Measurements from ENCODE around the gene DNAJB5. TPM values are rescaled to one million over a fixed set of nuclear protein-coding genes. Genes with fewer than 3 reads are reported as not detected.
"Not testable (repeated sequence)": the region's sequence is repeated elsewhere in the genome, so short reads cannot be mapped to it uniquely, and the experiment has no call there.

Gene DNAJB5
- polyA plus RNA-seq = 0.75 TPM

DNA sequence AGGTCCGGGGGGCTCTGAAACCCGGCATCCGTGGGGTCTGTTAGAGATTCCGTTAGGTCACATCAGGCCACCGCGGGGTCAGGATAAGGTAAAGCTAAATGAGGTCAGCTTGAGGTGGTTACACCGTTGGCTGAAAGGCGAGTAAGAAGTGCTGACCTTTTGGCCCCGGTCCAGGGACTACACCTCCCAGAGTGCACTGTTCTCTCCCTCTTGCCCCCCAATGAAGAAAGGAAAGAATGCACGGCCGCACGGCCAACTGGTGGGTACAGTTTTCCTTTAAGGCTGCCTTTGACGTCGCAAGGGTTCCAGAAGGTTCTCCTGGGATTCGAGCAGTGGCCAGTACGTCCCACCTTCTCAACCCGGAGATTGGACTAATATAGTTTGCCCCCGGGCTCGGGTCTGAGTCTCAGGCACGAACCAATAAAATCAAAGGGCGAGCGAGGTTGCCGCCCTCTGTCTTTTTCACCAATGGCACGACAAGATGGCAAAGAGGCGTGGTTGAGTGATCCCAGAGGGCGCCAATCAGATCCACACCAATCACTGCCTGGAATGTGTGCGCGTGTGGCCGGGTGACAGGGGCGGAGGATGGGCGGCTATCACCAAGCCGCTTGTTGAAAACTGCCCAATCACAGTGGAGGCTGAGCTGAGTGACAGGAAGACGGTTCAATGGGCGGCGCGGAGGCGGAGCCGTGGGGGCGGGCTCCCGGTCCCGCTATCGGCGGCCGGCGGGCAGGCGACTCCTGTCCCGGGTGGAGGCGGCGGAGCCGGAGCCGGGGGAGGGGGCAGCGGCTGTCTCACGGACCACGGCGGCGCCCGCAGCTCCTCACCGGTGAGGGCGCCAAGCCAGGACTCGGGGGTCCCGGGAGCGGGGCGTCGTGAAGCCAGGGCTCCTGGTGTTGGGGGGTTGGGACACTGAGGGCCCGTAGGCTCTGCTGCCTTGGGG lies at the start of gene DNAJB5:
Gene DNAJB5, plus strand, starts transcription at position 743 of the 943 bp plus-strand sequence. CDS start 886 bp downstream, outside the sequence.
- peaks cover 2% of the 10 kb centered on the region for H3K27me3 Mint-ChIP-seq
- peaks cover 16 to 40% (median 29%) of the 10 kb centered on the region in 3 donors for H3K4me1 Mint-ChIP-seq
- H3K27ac Mint-ChIP-seq = peak within 1 kb of the TSS; percentile 55 to 94 (median 88)
- peaks cover 1% of the 10 kb centered on the region for H3K36me3 Mint-ChIP-seq
- peak within 1 kb of the TSS; percentile 81 to 98 (median 96) for H3K4me3 Mint-ChIP-seq
- H3K9me3 Mint-ChIP-seq = no peaks in the 10 kb centered on the region

DNA sequence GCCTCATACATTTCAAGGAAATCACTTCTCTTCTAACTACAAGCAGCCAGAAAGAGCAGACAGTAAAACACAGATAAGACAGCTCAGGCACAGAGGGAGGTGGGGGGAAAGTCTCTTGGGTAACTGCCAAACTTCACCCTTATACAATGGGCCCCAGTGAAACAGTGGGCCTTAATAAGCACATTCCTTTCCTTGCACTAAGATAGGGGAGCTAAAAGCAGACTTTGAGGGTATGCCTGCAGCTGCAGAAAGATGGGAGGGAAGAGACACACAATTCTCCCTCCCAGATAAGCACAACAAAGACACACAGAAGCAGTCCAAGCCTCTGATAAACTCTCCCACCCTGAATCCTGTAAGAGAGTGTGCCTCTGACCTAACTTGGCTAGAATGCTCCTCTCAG lies 49.6 kb upstream of the DNAJB5 start:
- not testable (repeated sequence) for H3K36me3 Mint-ChIP-seq, H3K4me1 Mint-ChIP-seq, H3K27me3 Mint-ChIP-seq, H3K4me3 Mint-ChIP-seq, H3K9me3 Mint-ChIP-seq, H3K27ac Mint-ChIP-seq

DNA sequence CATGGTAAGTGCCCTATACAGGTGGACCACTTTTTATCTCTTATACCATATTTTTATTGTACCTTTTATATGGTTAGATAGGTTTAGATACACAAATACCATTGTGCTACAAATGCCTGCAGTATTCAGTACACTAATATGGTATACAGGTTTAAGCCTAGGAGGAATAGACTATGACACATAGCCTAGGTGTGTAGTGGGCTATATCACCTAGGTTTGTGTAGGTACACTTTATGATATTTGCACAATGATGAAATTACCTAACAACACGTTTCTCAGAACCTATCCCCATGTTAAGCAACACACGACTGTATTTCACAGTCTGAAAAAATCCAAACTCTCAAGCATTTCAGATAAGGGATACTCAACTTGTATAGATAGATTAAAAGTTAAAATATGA lies 41.1 kb upstream of the DNAJB5 start:
- no peak overlapping the region for H3K4me3 Mint-ChIP-seq
- peaks cover 0 to 4% (median 3%) of the 10 kb centered on the region in 3 donors for H3K9me3 Mint-ChIP-seq
- H3K27ac Mint-ChIP-seq = no peak overlapping the region
- H3K36me3 Mint-ChIP-seq = no peaks in the 10 kb centered on the region
- peaks cover 10% of the 10 kb centered on the region for H3K27me3 Mint-ChIP-seq
- H3K4me1 Mint-ChIP-seq = no peaks in the 10 kb centered on the region

DNA sequence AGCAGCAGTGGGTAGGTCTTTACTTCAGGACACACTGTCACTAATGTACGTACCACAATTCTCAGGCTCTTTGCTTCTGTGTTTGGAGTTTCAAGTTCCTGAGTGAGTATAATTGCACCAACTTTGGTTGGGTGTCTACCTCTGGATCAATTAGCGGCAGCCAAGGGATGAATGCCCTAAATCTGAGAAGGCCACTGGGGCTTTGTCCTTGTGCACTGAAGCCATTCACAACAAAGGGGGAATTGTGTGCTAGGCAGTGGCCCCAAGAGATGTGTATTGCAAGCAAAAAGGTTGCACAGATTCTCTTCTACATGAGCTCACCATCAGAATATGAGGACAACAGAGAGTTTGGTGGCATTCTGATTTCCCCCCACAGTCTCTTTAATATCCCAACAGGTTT lies 35.3 kb upstream of the DNAJB5 start:
- peaks cover 0 to 4% (median 3%) of the 10 kb centered on the region in 3 donors for H3K9me3 Mint-ChIP-seq
- no peaks in the 10 kb centered on the region for H3K36me3 Mint-ChIP-seq
- H3K4me3 Mint-ChIP-seq = peak overlapping the region in 1 of 4 donors; percentile 45
- H3K4me1 Mint-ChIP-seq = peaks cover 0 to 4% (median 0%) of the 10 kb centered on the region in 3 donors
- H3K27me3 Mint-ChIP-seq = peaks cover 23% of the 10 kb centered on the region
- H3K27ac Mint-ChIP-seq = no peak overlapping the region

DNA sequence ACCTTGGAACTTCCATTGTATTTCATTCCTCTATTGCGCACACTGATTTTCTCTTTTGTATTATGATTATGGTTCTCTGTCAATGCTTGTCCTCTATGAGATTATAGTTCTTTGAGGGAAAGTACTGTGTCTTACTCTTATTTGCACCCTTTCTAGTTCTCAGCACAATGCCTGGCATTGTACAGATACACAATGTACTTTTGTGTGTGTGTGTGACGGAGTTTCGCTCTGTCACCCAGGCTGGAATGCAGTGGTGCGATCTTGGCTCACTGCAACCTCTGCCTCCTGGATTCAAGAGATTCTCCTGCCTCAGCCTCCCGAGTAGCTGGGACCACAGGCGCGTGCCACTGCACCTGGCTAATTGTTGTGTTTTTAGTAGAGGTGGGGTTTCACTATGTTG lies 33.5 kb upstream of the DNAJB5 start:
- not testable (repeated sequence) for H3K36me3 Mint-ChIP-seq, H3K9me3 Mint-ChIP-seq, H3K4me1 Mint-ChIP-seq, H3K4me3 Mint-ChIP-seq
- Mint-ChIP-seq H3K27ac (peak overlapping the region in 1 of 3 donors; percentile 47), H3K27me3 (peaks cover 33% of the 10 kb centered on the region)

DNA sequence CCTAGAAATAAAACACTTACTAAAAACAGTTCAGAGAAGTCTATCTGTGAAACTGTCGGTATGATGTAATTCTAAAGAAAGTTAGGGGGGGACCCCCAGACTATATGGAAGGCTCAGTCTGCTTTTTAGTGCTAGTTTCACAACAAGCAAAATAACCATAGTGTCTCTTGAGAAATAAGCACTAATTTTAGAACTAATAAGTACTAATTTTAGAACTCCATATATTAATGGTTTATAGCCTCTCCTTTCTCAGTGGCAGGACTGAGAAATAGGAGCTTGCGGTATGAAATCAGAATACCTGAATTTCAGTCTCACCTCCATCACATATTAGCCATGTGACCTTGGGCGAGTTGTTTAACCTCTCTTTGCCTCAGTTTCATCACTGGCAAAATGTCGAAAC lies 32.9 kb upstream of the DNAJB5 start:
- H3K4me1 Mint-ChIP-seq = peaks cover 0 to 4% (median 0%) of the 10 kb centered on the region in 3 donors
- peak overlapping the region in 1 of 3 donors; percentile 47 for H3K27ac Mint-ChIP-seq
- H3K4me3 Mint-ChIP-seq = peak overlapping the region in 2 of 4 donors; percentile 2 to 67
- H3K36me3 Mint-ChIP-seq = no peaks in the 10 kb centered on the region
- peaks cover 33% of the 10 kb centered on the region for H3K27me3 Mint-ChIP-seq
- H3K9me3 Mint-ChIP-seq = peaks cover 0 to 2% (median 0%) of the 10 kb centered on the region in 3 donors

DNA sequence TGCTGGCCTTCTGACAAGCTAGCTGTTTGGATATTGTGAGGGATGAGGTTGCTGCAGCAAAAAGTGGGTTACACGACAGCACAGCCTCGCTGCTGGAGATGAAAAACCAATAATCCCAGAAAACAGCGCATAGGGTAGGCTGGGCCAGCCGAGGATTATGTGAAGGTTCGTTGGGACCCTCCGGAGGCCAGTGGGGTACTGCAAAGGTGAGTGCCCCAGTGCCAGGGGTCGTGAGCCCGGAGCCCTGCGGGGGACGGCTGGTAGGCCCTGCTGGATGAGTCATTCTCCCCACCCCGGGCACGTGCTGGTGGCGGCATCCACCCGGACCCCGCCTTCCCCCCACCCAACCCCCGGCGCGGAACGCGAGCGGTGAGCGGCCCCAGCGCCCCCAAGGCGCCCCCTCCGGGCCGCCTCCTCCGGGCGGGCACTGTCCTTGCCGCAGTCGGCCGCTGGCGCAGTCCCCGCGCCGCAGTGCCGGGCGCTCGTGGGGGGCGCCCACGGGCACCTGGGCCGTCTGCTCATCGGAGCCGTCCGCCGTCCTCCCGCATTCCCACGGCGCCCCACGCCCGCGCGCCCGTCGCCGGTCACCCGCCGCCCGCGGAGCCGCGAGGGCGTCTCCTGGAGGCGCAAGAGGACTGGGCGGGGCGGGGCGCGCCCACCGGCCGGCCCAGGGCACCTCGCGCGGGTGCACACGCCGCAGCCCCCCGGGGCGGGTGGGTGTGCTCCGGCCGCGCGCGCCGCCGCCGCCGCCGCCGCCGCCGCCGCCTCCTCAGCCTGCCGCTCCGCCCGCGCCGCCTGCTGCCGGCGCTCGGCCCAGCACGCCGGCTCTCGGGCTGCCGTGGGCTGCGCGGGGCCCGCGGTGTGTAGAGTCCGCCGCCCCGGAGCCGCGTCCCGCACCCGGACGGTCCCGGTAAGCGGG lies 31.8 kb upstream of the DNAJB5 start, which contains the start of gene PHF24:
Gene PHF24, plus strand, starts transcription at position 794 of the 919 bp plus-strand sequence. CDS start 13,014 bp downstream, outside the sequence.
- Mint-ChIP-seq H3K27ac (no peak within 1 kb of the TSS), H3K27me3 (peaks cover 35% of the 10 kb centered on the region), H3K4me1 (peaks cover 0 to 4% (median 0%) of the 10 kb centered on the region in 3 donors), H3K9me3 (no peaks in the 10 kb centered on the region), H3K36me3 (no peaks in the 10 kb centered on the region), H3K4me3 (peak within 1 kb of the TSS; percentile 67 to 79 (median 74))

DNA sequence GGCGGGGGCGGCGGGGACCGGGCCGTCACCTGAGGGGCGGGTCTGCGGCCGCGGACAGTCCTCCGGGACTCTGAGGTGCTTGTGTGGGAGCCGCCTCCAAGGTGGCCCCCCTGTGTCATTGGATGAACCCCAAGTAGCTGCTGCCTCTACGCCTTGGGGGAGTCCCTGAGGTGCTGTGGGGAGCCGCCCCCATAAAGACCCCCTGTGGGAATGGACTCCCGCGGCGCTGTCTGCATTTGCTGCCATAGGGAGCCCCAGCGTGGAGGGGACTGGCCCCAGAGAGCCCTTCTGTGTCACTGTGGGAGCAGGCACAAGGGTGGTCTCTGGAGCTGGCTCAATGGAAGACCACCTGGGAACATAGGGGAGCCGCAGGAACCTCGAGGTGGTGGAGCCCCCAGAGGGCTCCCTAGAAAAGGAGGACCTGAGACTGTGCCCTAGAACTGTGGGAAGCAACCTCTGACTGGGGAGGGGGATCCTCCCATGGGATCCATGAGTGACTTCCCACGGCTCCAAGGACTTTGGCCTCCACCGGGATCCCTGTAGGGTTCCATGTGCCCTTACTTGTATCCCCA lies 31.0 kb upstream of the DNAJB5 start:
- no peaks in the 10 kb centered on the region for H3K9me3 Mint-ChIP-seq
- H3K4me3 Mint-ChIP-seq = peak overlapping the region in 3 of 4 donors; percentile 38 to 79 (median 75)
- H3K27ac Mint-ChIP-seq = no peak overlapping the region
- peaks cover 41% of the 10 kb centered on the region for H3K27me3 Mint-ChIP-seq
- no peaks in the 10 kb centered on the region for H3K36me3 Mint-ChIP-seq
- H3K4me1 Mint-ChIP-seq = peaks cover 0 to 4% (median 0%) of the 10 kb centered on the region in 3 donors

DNA sequence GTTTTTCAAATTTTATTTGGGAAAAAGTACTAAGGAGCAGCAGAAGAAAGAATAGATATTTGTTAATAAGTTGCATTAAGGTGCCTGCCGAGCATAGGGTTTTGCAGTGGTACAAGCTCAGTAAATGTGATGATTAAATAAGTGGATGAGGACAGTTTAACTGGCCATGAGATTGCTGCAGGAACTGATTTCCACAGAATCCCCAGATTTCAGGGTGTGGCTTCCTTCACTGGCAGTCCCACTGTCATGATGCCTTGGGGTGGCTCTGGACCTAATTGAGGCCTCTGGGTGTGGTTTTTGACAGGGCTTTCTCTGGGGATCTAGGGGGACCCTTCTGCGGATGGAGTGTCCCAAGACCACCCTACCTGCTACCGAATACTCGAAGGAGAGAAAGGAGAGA lies 30.1 kb upstream of the DNAJB5 start:
- Mint-ChIP-seq H3K27me3 (peaks cover 48% of the 10 kb centered on the region), H3K4me1 (peaks cover 0 to 4% (median 0%) of the 10 kb centered on the region in 3 donors), H3K27ac (no peak overlapping the region), H3K9me3 (no peaks in the 10 kb centered on the region), H3K36me3 (no peaks in the 10 kb centered on the region), H3K4me3 (peak overlapping the region in 1 of 4 donors; percentile 57)

DNA sequence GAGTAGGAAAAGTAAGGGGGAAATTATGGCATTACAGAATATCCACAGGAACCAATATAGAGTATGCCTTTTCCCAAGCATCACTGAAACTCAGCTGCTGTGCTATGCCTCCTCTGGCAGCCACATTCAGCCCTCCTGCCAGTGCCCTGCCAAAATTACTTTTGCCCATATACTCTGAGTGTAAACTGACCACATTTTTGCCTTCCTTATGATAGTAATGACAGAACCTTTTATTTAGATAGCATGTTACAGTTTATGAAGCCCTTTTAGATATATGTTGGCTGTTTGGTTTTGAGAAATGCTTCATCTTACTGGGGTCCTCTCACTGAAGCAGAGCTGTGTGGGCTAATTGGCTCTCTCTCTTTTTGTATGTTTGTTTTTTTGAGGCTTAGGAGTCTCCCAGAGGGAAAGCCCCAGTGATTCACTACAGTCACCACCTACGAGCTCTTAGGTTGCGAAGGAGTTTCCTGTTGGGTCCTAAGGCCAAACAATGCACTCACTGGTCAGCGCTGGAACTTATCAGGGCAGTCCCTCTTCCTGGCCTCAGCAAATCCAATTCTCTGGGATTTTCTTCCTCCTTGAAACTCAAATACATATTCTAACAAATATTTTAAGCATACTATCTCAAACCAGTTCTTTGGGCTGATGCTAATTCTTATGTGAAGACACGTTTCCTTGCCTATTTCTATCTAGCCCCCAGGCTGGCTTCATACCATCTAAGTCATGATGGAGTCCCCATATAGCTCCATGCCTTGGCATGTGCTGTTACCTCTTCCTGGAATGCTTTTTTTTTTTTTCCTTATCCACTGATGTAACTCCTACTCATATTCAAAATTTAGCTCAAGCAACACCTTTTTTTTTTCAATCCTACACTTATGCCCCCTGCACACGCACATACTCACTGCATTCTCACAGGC lies 27.7 kb upstream of the DNAJB5 start:
- H3K27ac Mint-ChIP-seq = no peak overlapping the region
- peaks cover 46% of the 10 kb centered on the region for H3K27me3 Mint-ChIP-seq
- H3K36me3 Mint-ChIP-seq = no peaks in the 10 kb centered on the region
- H3K9me3 Mint-ChIP-seq = no peaks in the 10 kb centered on the region
- no peak overlapping the region for H3K4me3 Mint-ChIP-seq
- peaks cover 0 to 3% (median 0%) of the 10 kb centered on the region in 3 donors for H3K4me1 Mint-ChIP-seq

DNA sequence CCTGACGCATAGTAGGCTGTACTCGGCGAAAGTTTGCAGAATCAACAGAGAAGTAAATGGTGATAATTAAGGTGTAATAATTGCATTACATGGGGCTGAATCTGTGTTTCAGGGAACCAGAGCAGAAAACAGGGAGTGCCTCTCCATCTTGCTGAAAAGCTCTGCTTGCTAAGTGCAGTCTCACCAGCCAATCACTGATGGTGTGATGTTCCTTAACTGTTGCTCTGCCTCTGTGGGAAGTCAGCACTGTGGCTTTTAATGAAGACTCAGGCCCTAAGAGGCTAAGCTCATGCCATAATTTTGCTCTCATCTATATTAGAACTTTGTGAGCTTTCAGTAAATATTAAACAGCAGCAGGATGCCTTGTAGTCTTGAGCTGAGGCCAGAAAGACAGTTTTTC lies 27.0 kb upstream of the DNAJB5 start:
- H3K27ac Mint-ChIP-seq = no peak overlapping the region
- H3K4me3 Mint-ChIP-seq = no peak overlapping the region
- H3K36me3 Mint-ChIP-seq = no peaks in the 10 kb centered on the region
- no peaks in the 10 kb centered on the region for H3K4me1 Mint-ChIP-seq
- no peaks in the 10 kb centered on the region for H3K9me3 Mint-ChIP-seq
- peaks cover 46% of the 10 kb centered on the region for H3K27me3 Mint-ChIP-seq

DNA sequence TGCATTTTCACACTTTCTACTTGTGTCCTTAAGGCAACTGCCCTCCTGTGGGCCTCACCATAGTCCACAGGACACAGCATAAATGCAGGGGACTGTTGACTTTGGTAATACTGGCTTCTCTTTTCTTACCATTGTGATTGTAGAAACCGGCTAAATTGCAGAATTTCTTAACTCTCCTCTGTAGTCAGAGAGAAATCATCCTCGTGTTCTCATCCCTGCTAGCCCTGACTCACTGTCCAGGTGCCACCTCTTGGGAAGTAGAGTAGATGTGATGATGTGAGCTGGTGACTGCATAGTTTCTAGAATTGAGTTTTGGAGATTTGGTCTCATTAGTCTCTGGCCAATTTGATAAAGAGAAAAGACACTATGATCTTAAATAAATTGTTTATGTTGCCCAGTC lies 26.0 kb upstream of the DNAJB5 start:
- H3K27me3 Mint-ChIP-seq = peaks cover 46% of the 10 kb centered on the region
- no peak overlapping the region for H3K4me3 Mint-ChIP-seq
- no peaks in the 10 kb centered on the region for H3K4me1 Mint-ChIP-seq
- no peaks in the 10 kb centered on the region for H3K36me3 Mint-ChIP-seq
- no peak overlapping the region for H3K27ac Mint-ChIP-seq
- no peaks in the 10 kb centered on the region for H3K9me3 Mint-ChIP-seq

DNA sequence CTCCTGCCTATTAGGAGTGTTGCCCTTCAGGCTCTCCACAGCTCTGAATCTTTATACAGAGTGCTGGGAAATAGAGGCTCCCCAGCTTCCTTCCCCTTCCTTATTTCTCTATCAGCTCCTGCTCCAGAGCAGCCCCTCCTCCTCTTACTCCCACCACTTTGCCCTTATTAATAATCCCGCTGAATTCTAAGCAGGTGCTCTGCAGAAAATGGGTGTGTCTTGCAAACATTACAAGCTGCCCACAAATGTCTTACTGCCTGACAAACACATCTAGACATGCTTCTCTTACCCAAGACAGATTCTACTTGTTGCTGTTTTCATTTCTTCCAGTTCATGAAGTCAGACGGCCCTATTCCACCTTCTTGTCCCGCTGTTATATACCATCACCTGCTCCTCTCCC lies 25.1 kb upstream of the DNAJB5 start:
- Mint-ChIP-seq H3K27ac (no peak overlapping the region), H3K36me3 (no peaks in the 10 kb centered on the region), H3K9me3 (no peaks in the 10 kb centered on the region), H3K27me3 (peaks cover 42% of the 10 kb centered on the region), H3K4me1 (no peaks in the 10 kb centered on the region), H3K4me3 (no peak overlapping the region)
